Stimulated activated CD4-positive, alpha-beta T cell treated with anti-CD3 and anti-CD28 coated beads, Interleukin-4, amount 100 ng/mL, for 24 hours (primary cell): Measurements from ENCODE around the gene S100A13.

Experiments
- DNase-seq: peaks from one replicate; pipeline ENCODE4 v3.0.0-alpha.2; 2020

The S100A13 gene

GRCh38 chr1:153624965-153625611, 2.2 kb downstream of the S100A13 start:
- DNase-seq: no peak

- no peak for DNase-seq
Observed at GRCh38 chr1:153623101-153623500, 4.2 kb downstream of the S100A13 start.

- DNase-seq: no peak
Observed at GRCh38 chr1:153619171-153619570, 8.1 kb downstream of the S100A13 start.

GRCh38 chr1:153617663-153618062, 9.6 kb downstream of the S100A13 start:
- peak; percentile 67 for DNase-seq

- no peak for DNase-seq
Observed at GRCh38 chr1:153616917-153617311, 10.4 kb downstream of the S100A13 start.

GRCh38 chr1:153616144-153616916, 11.0 kb downstream of the S100A13 start, which contains the start of gene S100A14:
TSS of gene S100A14 (minus strand) at chr1:153616325. CDS start at chr1:153615858, 467 bp downstream.
- DNase-seq: no peak

- no peak for DNase-seq
Observed at GRCh38 chr1:153615406-153615805, 11.9 kb downstream of the S100A13 start.

GRCh38 chr1:153614906-153615305, 12.4 kb downstream of the S100A13 start:
- no peak for DNase-seq

- no peak for DNase-seq
Observed at GRCh38 chr1:153614189-153614900, 13.0 kb downstream of the S100A13 start.

GRCh38 chr1:153613406-153613805, 13.9 kb downstream of the S100A13 start:
- no peak for DNase-seq

GRCh38 chr1:153612755-153613331, 14.5 kb downstream of the S100A13 start, which contains the start of gene S100A16:
TSS of gene S100A16 (minus strand) at chr1:153613137. CDS start at chr1:153608151, 4,986 bp downstream.
- no peak for DNase-seq

- DNase-seq: no peak
Observed at GRCh38 chr1:153612111-153612754, 15.1 kb downstream of the S100A13 start.

- DNase-seq: no peak
Observed at GRCh38 chr1:153611356-153611755, 15.9 kb downstream of the S100A13 start.

- no peak for DNase-seq
Observed at GRCh38 chr1:153610811-153611301, 16.4 kb downstream of the S100A13 start.

- DNase-seq: no peak
Observed at GRCh38 chr1:153610334-153610733, 17.0 kb downstream of the S100A13 start.

GRCh38 chr1:153609585-153609907, 17.8 kb downstream of the S100A13 start:
- DNase-seq: no peak

- no peak for DNase-seq
Observed at GRCh38 chr1:153608742-153609584, 18.3 kb downstream of the S100A13 start.

GRCh38 chr1:153608089-153608682, 19.1 kb downstream of the S100A13 start:
- DNase-seq: no peak

- no peak for DNase-seq
Observed at GRCh38 chr1:153607381-153607780, 19.9 kb downstream of the S100A13 start.

- no peak for DNase-seq
Observed at GRCh38 chr1:153606194-153606593, 21.1 kb downstream of the S100A13 start.

GRCh38 chr1:153602749-153603148, 24.6 kb downstream of the S100A13 start:
- no peak for DNase-seq
